Esophagus squamous epithelium (tissue), 5 donors: ENCODE results near the gene ZNF24. TPM values are rescaled to one million over a fixed set of nuclear protein-coding genes. Genes with fewer than 3 reads are reported as not detected.

Experiments used
- DNase-seq: peaks from one replicate; lab custom pipeline; 2025; lab: John Stamatoyannopoulos, UW
- H3K27ac ChIP-seq, 4 donors: fragments of 200-600 bp; sonication (generic); one replicate each; pipeline ENCODE4 v1.5.1; 2016 to 2019; ENCODE audit warnings: mild to moderate bottlenecking in 1 of 4
- H3K27me3 ChIP-seq, 4 donors: fragments of 200-600 bp; sonication (generic); 1 replicate in 3 of 4; 2 replicates in 1 of 4; pipeline versions ENCODE4 v1.5.1 to v1.6.0; 2017 to 2021; ENCODE audit warnings: antibody characterized with exemption in 1 of 4
- H3K36me3 ChIP-seq, 3 donors: fragments of 200-600 bp; sonication (generic); one replicate each; pipeline ENCODE4 v1.5.1; 2016 to 2019
- H3K4me1 ChIP-seq, 3 donors: fragments of 200-600 bp; sonication (generic); one replicate each; pipeline ENCODE4 v1.5.1; 2017 to 2019
- H3K4me3 ChIP-seq, 4 donors: fragments of 200-600 bp; sonication (generic); 1 replicate in 3 of 4; 2 replicates in 1 of 4; pipeline ENCODE4 v1.5.1; 2016 to 2019; ENCODE audit warnings: mild to moderate bottlenecking in 2 of 4, moderate library complexity in 1 of 4
- H3K9me3 ChIP-seq, 3 donors: fragments of 200-600 bp; sonication (generic); one replicate each; pipeline ENCODE4 v1.5.1; 2016 to 2019
- CTCF ChIP-seq, 6 experiments: fragments of 450-650 bp in 4 of 6; fragments of 200-600 bp in 2 of 6; sonication (generic) in 2 of 6; IDR thresholded peaks; one replicate each; pipeline ENCODE4 v1.5.1; 2016 to 2019; ENCODE audit warnings: antibody characterized with exemption in 6 of 6, mild to moderate bottlenecking in 4 of 6, moderate library complexity in 4 of 6
- POLR2A ChIP-seq, 4 donors: fragments of 450-650 bp; IDR thresholded peaks; one replicate each; pipeline ENCODE4 v1.6.1; 2017; ENCODE audit warnings: antibody characterized with exemption in 4 of 4, mild to moderate bottlenecking in 4 of 4, moderate library complexity in 3 of 4
- whole genome bisulfite sequencing, 2 donors: methylation state at CpG; one replicate each; pipeline ENCODE4 v1.1.5; 2018; 5-methylcytosine and 5-hydroxymethylcytosine counted together
- intact Hi-C: fragments of 100-400 bp; cut with DNase I; formaldehyde crosslinking; loops from one replicate; pipeline ENCODE4 v1.15.0; 2022
- total RNA-seq, 4 donors: library from RNA; depleted of rRNA; stranded (reverse); fragments of >200 nt; gene quantifications; one replicate each; pipeline ENCODE4 v1.1.0, GENCODE V29; 2016
- donor health status: DM: yes; HTN: yes; CAD: no.

Gene ZNF24
- total RNA-seq, 4 donors from 2014 or later: 20.8 to 30.3 (median 23.4) TPM

GRCh38 chr18:35378574-35378896, 34.3 kb upstream of the ZNF24 start:
- 26 to 52% methylated on average over 4 of the region's 4 CpGs for WGBS, 2 donors
- Histone ChIP-seq H3K36me3 (no peaks in the 10 kb centered on the region), H3K27me3 (peaks cover 0 to 5% (median 0%) of the 10 kb centered on the region in 4 donors), H3K27ac (no peak overlapping the region), H3K4me3 (no peak overlapping the region), H3K9me3 (no peaks in the 10 kb centered on the region), H3K4me1 (peaks cover 3 to 17% (median 5%) of the 10 kb centered on the region in 3 donors)
- DNase-seq: no peak
- intact Hi-C loops: no loop called here
- TF ChIP-seq POLR2A (IDR thresholded peaks at IDR 0.05): no peak
- TF ChIP-seq CTCF (IDR thresholded peaks at IDR 0.05): no peak

- intact Hi-C loops: no loop called here
- TF ChIP-seq CTCF (IDR thresholded peaks at IDR 0.05) (peak in 1 of 6 experiments; percentile 5), POLR2A (IDR thresholded peaks at IDR 0.05) (no peak)
- H3K4me3 ChIP-seq: no peak overlapping the region
- no peaks in the 10 kb centered on the region for H3K36me3 ChIP-seq
- peaks cover 3 to 17% (median 5%) of the 10 kb centered on the region in 3 donors for H3K4me1 ChIP-seq
- H3K27me3 ChIP-seq: peaks cover 0 to under 1% (median 0%) of the 10 kb centered on the region in 4 donors
- no peaks in the 10 kb centered on the region for H3K9me3 ChIP-seq
- no peak for DNase-seq
- H3K27ac ChIP-seq: no peak overlapping the region
- 74 to 75% methylated on average over 14 of the region's 14 CpGs for WGBS, 2 donors
These were observed 33.8 kb upstream of the ZNF24 start for GRCh38 chr18:35377875-35378573.

GRCh38 chr18:35376742-35377695, 32.8 kb upstream of the ZNF24 start, which contains the start of gene ZNF396:
ZNF396 (minus strand) TSS chr18:35377337; CDS start chr18:35374292, 3,045 bp downstream.
- H3K4me1 ChIP-seq: peaks cover 3 to 17% (median 5%) of the 10 kb centered on the region in 3 donors
- H3K4me3 ChIP-seq: peak within 1 kb of the TSS; percentile 75 to 88 (median 86)
- H3K9me3 ChIP-seq: no peaks in the 10 kb centered on the region
- peak within 1 kb of the TSS; percentile 29 to 75 (median 68) for H3K27ac ChIP-seq
- 9 to 10% methylated on average over 11 to 20 of the region's 78 CpGs for WGBS, 2 donors
- DNase-seq: peak; percentile 5
- no peaks in the 10 kb centered on the region for H3K27me3 ChIP-seq
- H3K36me3 ChIP-seq: no peaks in the 10 kb centered on the region
- intact Hi-C loops: no loop called here
- TF ChIP-seq CTCF (IDR thresholded peaks at IDR 0.05): no peak
- no peak for TF ChIP-seq POLR2A (IDR thresholded peaks at IDR 0.05)

- Histone ChIP-seq H3K4me1 (peaks cover 3 to 17% (median 5%) of the 10 kb centered on the region in 3 donors), H3K27ac (peak overlapping the region; percentile 29 to 75 (median 68)), H3K4me3 (peak overlapping the region; percentile 75 to 88 (median 86)), H3K36me3 (no peaks in the 10 kb centered on the region), H3K27me3 (no peaks in the 10 kb centered on the region), H3K9me3 (no peaks in the 10 kb centered on the region)
- DNase-seq: no peak
- WGBS, 2 donors: 18 to 38% methylated on average over 2 to 8 of the region's 13 CpGs
- intact Hi-C loops: no loop called here
- TF ChIP-seq CTCF (IDR thresholded peaks at IDR 0.05) (no peak), POLR2A (IDR thresholded peaks at IDR 0.05) (no peak)
These were observed 32.1 kb upstream of the ZNF24 start for GRCh38 chr18:35376393-35376741.
